ENCODE measurements around the gene EDRF1. TPM values are rescaled to one million over a fixed set of nuclear protein-coding genes. Genes with fewer than 3 reads are reported as not detected.

Gene EDRF1
- total RNA-seq, 1 experiment from 2014 or later = 32.9 TPM

DNA sequence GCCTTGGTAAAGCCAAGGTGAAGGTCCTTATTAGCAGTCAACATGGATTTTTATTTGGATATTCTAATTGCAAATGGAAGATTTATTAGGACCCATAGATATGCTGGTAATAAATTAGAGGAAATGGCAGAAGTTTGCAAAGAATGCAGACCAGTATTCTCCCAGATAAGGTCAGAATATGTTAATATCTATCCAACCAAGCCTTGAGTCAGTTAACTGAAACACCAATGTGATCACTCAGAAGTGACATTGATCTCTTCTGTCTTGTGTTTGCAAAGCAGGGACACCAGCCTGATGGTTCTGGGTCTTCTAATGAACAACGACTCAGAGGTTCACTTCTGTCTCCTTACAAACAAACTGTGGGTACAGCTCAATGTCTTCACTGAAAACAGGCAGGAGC is 82.1 kb downstream of the EDRF1 start:
- Mint-ChIP-seq H3K9me3 (no peaks in the 10 kb centered on the region), H3K27ac (no peak overlapping the region), H3K4me3 (no peak overlapping the region), H3K4me1 (peaks cover 8% of the 10 kb centered on the region), H3K36me3 (peaks cover 28% of the 10 kb centered on the region), H3K27me3 (ENCODE audit: low read depth) (no peaks in the 10 kb centered on the region)
- ChIA-PET CTCF (no interaction called here), POLR2A (no interaction called here)
- TF ChIP-seq SMAD3 (CRISPR knock-in tag; IDR thresholded peaks at IDR 0.05; ENCODE audit: borderline replicate concordance) = no peak
- TF ChIP-seq, protein P1, sequence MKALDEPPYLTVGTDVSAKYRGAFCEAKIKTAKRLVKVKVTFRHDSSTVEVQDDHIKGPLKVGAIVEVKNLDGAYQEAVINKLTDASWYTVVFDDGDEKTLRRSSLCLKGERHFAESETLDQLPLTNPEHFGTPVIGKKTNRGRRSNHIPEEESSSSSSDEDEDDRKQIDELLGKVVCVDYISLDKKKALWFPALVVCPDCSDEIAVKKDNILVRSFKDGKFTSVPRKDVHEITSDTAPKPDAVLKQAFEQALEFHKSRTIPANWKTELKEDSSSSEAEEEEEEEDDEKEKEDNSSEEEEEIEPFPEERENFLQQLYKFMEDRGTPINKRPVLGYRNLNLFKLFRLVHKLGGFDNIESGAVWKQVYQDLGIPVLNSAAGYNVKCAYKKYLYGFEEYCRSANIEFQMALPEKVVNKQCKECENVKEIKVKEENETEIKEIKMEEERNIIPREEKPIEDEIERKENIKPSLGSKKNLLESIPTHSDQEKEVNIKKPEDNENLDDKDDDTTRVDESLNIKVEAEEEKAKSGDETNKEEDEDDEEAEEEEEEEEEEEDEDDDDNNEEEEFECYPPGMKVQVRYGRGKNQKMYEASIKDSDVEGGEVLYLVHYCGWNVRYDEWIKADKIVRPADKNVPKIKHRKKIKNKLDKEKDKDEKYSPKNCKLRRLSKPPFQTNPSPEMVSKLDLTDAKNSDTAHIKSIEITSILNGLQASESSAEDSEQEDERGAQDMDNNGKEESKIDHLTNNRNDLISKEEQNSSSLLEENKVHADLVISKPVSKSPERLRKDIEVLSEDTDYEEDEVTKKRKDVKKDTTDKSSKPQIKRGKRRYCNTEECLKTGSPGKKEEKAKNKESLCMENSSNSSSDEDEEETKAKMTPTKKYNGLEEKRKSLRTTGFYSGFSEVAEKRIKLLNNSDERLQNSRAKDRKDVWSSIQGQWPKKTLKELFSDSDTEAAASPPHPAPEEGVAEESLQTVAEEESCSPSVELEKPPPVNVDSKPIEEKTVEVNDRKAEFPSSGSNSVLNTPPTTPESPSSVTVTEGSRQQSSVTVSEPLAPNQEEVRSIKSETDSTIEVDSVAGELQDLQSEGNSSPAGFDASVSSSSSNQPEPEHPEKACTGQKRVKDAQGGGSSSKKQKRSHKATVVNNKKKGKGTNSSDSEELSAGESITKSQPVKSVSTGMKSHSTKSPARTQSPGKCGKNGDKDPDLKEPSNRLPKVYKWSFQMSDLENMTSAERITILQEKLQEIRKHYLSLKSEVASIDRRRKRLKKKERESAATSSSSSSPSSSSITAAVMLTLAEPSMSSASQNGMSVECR (CRISPR knock-in tag; IDR thresholded peaks at IDR 0.05; ENCODE audit: borderline replicate concordance) = no peak
- TF ChIP-seq JAZF1 (CRISPR knock-in tag; IDR thresholded peaks at IDR 0.05) = no peak
- TF ChIP-seq ZNF396 (CRISPR knock-in tag; IDR thresholded peaks at IDR 0.05; ENCODE audit: borderline replicate concordance) = no peak
- TF ChIP-seq, protein P2, sequence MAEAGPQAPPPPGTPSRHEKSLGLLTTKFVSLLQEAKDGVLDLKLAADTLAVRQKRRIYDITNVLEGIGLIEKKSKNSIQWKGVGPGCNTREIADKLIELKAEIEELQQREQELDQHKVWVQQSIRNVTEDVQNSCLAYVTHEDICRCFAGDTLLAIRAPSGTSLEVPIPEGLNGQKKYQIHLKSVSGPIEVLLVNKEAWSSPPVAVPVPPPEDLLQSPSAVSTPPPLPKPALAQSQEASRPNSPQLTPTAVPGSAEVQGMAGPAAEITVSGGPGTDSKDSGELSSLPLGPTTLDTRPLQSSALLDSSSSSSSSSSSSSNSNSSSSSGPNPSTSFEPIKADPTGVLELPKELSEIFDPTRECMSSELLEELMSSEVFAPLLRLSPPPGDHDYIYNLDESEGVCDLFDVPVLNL (CRISPR knock-in tag; IDR thresholded peaks at IDR 0.05; ENCODE audit: borderline replicate concordance, low read depth) = no peak
- no peak for TF ChIP-seq CTCF (IDR thresholded peaks at IDR 0.05)
- no peak for TF ChIP-seq ZNF317 (CRISPR knock-in tag; IDR thresholded peaks at IDR 0.05; ENCODE audit: borderline replicate concordance, low read depth)
- TF ChIP-seq, protein P3, sequence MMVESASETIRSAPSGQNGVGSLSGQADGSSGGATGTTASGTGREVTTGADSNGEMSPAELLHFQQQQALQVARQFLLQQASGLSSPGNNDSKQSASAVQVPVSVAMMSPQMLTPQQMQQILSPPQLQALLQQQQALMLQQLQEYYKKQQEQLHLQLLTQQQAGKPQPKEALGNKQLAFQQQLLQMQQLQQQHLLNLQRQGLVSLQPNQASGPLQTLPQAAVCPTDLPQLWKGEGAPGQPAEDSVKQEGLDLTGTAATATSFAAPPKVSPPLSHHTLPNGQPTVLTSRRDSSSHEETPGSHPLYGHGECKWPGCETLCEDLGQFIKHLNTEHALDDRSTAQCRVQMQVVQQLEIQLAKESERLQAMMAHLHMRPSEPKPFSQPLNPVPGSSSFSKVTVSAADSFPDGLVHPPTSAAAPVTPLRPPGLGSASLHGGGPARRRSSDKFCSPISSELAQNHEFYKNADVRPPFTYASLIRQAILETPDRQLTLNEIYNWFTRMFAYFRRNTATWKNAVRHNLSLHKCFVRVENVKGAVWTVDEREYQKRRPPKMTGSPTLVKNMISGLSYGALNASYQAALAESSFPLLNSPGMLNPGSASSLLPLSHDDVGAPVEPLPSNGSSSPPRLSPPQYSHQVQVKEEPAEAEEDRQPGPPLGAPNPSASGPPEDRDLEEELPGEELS (CRISPR knock-in tag; IDR thresholded peaks at IDR 0.05) = no peak
- TF ChIP-seq ZNF232 (CRISPR knock-in tag; IDR thresholded peaks at IDR 0.05) = no peak
- TF ChIP-seq TEAD4 (CRISPR knock-in tag; IDR thresholded peaks at IDR 0.05) = no peak
- TF ChIP-seq, protein P4, sequence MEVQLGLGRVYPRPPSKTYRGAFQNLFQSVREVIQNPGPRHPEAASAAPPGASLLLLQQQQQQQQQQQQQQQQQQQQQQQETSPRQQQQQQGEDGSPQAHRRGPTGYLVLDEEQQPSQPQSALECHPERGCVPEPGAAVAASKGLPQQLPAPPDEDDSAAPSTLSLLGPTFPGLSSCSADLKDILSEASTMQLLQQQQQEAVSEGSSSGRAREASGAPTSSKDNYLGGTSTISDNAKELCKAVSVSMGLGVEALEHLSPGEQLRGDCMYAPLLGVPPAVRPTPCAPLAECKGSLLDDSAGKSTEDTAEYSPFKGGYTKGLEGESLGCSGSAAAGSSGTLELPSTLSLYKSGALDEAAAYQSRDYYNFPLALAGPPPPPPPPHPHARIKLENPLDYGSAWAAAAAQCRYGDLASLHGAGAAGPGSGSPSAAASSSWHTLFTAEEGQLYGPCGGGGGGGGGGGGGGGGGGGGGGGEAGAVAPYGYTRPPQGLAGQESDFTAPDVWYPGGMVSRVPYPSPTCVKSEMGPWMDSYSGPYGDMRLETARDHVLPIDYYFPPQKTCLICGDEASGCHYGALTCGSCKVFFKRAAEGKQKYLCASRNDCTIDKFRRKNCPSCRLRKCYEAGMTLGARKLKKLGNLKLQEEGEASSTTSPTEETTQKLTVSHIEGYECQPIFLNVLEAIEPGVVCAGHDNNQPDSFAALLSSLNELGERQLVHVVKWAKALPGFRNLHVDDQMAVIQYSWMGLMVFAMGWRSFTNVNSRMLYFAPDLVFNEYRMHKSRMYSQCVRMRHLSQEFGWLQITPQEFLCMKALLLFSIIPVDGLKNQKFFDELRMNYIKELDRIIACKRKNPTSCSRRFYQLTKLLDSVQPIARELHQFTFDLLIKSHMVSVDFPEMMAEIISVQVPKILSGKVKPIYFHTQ (CRISPR knock-in tag; IDR thresholded peaks at IDR 0.05) = no peak
- no peak for TF ChIP-seq CREM (CRISPR knock-in tag; IDR thresholded peaks at IDR 0.05)
- TF ChIP-seq MXD4 (CRISPR knock-in tag; IDR thresholded peaks at IDR 0.05; ENCODE audit: borderline replicate concordance) = no peak
- no peak for TF ChIP-seq E2F1 (CRISPR knock-in tag; IDR thresholded peaks at IDR 0.05)
- TF ChIP-seq KAT7 (CRISPR knock-in tag; IDR thresholded peaks at IDR 0.05; ENCODE audit: borderline replicate concordance) = no peak
- TF ChIP-seq PRRX2 (CRISPR knock-in tag; IDR thresholded peaks at IDR 0.05) = no peak
- no peak for TF ChIP-seq FOXP1 (CRISPR knock-in tag; IDR thresholded peaks at IDR 0.05; ENCODE audit: borderline replicate concordance)
- no peak for TF ChIP-seq ATF6 (CRISPR knock-in tag; IDR thresholded peaks at IDR 0.05)
- no peak for TF ChIP-seq ELF4 (CRISPR knock-in tag; IDR thresholded peaks at IDR 0.05; ENCODE audit: low read depth)
- ATAC-seq = no peak
- DNase-seq (ENCODE audit: low spot score) = no peak
